Endometrial microvascular endothelial cells (primary cell): ENCODE measurements around the gene ACP6. TPM values are rescaled to one million over a fixed set of nuclear protein-coding genes. Genes with fewer than 3 reads are reported as not detected.
"Not testable (repeated sequence)": the region's sequence is repeated elsewhere in the genome, so short reads cannot be mapped to it uniquely, and the experiment has no call there.

ENCODE experiments used
- in situ Hi-C: cut with HindIII; loops from 2 replicates; pipeline ENCODE4 v1.10.0; 2017; ENCODE audit warnings: low sequenced_read_pairs, low pct_unique_long_range_greater_than_20kb; ENCODE audit errors: inconsistent ontology term
- total RNA-seq: library from RNA; depleted of rRNA; stranded (reverse); fragments of >200 nt; gene quantifications from one replicate; pipeline ENCODE4 v1.2.3, GENCODE V29; 2015; ENCODE audit errors: inconsistent ontology term

ACP6 gene
- total RNA-seq: 7.2 TPM

DNA sequence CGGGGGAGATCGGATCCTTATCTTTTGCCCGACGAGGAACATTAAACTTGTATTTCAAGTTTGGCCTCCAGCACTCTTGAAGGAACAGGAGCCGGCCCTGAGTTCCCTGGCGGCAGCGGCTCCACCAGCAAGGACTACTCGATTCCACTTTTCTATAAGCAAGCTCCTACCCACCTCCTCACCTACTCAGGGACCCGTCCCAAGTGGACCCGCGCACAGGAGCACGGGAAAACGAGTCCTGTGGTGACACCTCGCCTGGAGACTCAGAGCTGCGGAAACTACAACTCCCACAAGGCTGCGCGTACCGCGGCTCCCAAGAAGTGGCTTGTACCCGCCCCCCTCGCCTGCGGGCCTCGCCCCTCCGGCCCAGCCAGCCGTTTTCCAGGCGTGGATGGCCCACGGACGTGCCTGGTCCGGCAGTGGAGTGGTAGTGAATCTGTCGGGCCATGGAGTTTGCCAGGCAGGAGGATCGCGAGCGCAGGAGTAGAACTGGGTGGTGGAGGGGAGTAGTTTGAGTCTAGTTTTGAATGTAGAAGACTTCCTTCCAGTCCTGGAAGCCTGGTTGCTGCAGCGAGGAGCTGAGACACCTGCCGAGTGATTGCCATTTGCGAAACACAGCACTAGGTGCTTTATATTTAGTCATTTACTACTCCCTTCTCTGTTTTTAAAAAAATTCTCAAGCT lies at the start of gene ACP6:
Gene ACP6, minus strand, starts transcription at position 206 of the 683 bp plus-strand sequence. CDS start 476 bp downstream, outside the sequence.
- in situ Hi-C loops: no loop called here

DNA sequence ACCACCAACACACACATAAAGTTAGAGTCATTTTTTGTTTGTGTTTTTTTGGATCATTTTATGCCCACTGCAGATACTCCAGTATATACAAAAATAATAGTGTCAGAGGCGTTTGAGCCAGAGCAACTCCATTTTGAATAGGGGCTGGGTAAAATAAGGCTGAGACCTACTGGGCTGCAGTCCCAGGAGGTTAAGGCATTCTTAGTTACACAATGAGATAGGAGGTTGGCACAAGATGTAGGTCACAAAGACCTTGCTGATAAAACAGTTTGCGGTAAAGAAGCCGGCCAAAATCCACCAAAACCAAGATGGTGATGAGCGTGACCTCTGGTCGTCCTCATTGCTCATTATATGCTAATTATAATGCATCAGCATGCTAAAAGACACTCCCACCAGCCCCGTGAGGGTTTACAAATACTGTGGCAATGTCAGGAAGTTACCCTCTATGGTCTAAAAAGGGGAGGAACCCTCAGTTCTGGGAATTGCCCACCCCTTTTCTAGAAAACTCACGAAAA lies 49.4 kb upstream of the ACP6 start:
- in situ Hi-C loops: no loop called here

DNA sequence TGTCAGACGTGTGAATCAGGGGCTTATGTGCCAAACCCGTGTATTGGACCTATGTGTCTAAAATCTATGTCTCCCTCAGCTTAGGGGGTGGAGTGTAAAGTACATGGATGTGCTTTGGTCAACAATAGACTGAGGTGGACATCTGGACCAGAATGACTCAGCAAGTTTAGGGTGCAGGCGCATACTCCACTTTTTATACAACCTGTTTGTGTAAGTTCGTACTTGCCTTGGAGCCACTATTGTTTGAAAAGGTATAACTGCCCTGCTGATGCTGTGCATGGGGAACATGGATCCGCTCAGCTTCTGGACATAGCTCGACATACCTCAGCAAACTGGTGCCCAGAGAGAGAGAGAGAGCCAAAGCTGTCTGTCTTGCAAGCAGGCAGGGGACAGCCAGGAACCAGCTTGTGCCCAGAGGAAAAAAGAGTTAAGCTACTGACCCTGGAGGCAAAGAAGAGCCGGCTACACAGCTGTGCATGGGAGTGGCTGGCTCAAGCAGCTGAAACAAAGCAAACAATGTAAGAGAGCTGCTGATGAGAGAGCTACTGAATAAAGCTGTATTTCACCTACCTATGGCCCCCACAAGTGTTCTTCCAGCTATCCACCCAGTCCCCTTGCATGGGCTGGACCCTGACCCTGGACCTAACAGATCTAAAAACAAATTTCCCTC lies 48.8 kb upstream of the ACP6 start:
- in situ Hi-C loops: no loop called here

DNA sequence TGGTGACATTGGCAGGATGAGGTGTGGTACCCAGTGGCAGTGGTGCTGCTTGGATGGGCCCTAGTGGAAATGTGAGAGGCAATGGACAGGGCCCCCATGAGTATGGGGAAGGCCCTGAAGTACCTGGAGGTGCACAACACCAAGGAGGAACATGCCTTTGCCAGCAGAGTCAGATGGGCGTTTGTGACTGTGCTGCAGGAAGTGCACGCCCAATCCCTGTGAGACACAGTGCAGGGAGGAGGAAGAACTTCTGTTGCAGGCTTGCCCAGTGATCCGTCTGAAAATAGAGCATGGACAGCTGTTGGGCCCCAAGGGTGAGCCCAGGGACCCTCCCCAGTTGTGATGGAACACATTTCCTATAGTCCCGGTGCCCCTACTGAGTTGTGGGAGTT lies 47.4 kb upstream of the ACP6 start:
- in situ Hi-C loops: no loop called here

DNA sequence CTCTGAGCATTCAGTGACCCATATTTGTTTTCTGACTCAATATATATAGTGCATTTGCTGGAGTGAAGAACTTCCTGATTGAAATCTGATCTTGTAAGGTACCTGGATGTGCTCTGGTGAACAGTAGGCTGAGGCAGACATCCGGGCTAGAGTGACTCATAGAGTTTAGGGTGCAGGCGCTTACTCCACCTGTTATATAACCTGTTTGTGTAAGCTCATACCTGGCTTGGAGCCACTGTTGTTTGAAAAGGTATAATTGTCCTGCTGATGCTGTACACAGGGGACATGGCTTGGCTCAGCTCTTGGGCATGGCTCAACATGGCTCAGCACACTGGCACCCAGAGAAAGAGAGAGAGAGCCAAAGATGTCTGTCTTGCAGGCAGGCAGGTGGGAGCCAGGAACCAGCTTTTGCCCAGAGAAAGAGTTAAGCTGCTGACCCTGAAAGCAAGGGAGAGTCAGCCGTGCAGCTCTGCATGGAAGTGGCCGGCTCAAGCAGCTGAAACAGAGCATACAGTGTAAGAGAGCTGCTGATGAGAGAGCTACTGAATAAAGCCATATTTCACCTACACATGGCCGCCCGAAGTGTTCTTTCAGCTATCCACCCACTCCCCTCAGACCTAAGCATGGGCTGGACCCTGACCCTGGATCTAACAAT lies 46.9 kb upstream of the ACP6 start:
- in situ Hi-C loops: no loop called here

DNA sequence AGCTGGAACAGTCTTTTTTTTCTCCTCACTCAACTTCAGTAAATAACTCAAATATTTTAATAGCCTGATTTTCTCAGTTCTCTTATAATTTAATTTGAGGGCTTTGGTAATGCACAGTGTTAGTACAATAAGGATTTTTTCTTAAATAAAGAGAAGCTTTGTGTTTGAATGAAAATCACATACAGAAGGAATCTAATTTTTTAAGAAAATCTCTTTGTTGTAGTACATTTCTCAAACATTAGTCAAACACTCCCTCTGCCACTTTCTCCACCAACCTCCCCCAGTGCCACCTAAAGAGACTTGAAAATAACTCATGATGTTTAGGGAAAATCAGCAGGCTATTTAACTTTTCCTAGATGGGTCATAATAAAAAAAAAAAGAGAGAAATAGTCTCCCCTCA lies 42.3 kb upstream of the ACP6 start:
- in situ Hi-C loops: no loop called here

DNA sequence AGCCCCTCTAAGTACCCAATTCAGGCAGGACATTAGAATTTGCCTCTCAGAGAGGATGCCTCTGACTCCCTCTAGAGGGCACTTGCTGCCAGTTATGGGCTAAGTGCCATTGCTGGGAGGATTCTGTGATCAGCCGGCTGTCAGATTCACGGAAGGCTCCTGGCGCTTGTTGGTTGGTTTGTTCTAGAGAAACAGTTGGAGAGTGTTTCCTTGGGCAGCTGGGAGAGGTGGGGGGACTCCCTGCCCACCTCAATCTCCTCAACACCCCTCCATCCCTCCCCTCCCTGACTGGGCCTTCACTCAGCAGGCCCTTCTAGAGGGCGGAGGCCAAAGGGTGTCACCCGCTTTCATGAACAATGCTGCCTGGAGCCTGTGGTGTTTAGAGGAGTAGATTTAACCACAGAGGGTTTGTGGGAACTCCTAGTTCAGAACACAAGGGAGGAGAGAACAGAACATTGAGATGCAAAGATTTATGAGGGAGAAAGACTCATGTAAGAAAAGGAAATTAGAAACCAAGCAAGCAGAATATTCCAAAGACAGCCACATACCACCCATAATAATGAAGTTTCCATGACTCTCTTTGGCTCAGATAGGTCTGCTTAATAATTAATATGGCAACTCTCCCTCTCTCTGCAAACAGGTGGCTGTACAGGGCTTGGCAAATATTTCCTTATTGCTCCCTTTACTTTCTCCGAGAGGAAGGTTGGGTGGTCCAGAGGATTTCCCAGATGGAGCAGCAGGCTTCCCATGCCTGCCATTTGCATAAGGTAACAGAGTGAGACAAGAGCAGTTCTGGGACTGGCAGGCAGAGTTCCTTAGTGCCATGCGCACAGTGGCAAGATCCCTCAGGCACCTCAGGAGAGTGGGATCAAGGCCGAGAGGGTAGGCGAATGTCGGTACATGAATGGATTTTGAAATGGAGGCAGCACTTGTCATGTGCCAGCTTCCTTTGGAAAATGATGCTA lies 30.0 kb upstream of the ACP6 start:
- in situ Hi-C loops: no loop called here

DNA sequence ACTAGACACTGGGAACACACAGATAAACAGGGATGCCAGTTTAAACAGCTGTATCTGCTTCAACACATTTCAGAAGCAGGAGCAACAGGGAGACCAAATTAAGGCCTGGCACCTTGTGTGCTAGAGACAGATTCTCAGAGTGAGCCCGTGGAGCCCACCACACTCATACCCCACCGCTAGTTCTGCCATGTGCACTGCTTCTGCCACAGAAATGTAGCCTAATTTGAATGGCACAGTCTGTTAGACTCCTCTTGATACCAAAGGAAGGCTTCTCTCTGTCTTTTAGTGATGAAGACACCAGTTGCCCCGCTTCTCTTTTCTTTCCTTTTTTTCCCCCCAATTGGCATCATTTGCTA lies 29.3 kb upstream of the ACP6 start:
- in situ Hi-C loops: no loop called here

DNA sequence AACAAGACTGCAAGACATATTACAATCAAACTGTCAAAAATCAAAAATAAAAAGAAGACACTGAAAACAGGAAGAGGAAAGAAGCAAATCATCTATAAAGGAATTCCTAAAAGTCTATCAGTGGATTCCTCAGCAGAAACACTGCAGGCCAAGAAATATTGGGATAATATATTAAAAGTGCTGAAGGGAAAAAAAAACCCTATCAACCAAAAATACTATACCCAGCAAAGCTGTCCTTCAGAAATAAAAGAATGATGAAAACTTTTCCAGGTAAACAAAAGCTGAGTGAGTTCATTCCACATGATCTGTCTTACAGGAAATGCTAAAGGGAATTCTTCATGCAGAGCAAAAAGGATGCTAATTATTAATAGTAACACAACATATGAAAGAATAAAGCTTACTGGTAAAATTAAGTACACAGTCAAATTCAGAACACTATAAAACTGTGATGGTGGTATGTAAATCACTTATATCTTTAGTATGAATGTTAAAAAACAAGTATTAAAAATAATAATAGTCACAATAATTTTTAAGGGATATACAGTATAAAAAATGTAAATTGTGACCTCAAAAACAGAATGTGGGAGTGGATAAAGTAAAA lies 12.9 kb upstream of the ACP6 start:
- in situ Hi-C loops: no loop called here

DNA sequence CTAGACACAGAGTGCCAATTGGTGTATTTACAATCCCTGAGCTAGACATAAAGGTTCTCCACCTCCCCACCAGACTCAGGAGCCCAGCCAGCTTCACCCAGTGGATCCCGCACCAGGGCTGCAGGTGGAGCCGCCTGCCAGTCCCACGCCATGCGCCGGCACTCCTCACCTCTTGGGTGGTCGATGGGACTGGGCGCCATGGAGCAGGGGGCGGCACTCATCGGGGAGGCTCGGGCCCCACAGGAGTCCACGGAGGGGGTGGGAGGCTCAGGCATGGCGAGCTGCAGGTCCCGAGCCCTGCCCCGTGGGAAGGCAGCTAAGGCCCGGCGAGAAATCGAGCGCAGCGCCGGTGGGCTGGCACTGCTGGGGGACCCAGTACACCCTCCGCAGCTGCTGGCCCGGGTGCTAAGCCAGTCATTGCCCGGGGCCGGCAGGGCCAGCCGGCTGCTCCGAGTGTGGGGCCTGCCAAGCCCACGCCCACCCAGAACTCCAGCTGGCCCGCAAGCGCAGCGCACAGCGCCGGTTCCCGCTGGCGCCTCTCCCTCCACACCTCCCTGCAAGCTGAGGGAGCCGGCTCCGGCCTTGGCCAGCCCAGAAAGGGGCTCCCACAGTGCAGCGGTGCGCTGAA lies 10.4 kb upstream of the ACP6 start:
- in situ Hi-C loops: not testable (repeated sequence)

DNA sequence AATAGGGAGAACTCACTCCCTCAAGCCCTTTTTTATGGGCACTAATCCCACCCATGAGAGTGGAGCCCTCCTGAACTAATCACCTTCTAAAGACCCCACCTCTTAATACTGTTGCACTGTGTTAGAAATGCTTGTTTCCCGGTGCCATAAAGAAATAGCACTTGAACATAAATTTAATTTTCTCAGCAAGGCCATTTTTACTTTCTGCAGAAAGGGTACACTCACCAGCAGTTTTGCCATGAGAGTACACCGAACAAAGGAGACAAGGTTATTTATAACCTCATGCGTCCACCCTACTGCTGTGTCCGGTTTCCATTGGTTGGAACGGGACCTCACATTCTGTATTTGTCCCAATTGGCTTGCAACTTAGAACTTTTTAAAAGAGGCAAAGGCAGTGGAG lies 7.4 kb upstream of the ACP6 start:
- in situ Hi-C loops: not testable (repeated sequence)

DNA sequence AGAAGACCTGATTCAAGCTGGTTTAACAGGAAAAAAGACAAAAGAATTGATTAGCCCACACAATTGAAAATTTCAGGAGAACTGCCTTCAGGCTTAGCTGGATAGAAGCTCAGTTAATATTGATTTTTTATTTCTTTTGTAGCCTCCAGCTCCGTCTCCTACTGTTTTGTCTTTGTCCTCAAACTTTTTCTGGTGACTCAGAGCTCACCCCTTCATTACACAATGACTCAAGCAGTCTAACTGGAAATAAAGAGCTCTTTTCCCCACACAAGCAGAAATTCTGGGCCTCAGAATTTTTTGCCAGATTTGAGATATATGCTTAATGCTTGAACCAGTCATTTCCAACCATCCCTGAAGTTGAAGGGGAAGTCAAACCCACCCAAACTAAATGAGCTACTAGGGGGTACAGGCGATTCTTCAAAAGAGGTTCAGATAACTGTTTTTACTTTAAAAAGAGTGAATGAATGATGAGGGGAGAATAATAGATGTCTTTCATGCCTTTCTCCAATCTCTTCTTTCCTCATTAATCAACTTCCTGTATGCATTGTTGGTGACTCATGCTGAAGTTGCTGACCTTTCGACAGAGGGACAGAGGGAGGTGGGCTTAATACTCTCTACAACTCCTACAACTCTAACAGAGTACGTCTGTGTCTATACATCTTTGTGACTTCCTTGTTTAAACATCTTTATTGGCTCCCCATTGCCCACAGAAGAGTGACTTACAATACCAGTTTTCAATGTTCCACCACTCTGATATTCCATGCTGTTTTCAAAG lies 6.2 kb upstream of the ACP6 start:
- in situ Hi-C loops: no loop called here

DNA sequence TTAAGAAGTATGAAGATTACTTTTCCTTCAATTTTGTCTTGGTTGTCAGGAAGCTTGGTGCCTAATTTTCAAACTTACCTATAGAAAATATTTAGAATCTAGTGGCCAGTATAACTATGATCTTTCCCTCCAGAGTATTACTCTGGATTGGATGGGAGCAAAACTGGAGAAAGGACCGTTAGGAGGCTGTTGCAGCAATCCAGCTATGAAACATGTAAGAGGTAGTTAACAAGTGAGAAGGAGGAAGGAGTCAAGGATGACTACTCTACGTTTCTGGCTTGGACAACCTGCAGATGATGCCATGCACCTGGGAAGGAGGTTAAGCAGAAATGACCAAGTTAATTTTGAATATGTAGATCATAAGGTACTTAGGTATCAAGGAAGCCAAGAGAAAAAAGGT lies 3.5 kb upstream of the ACP6 start:
- in situ Hi-C loops: no loop called here

DNA sequence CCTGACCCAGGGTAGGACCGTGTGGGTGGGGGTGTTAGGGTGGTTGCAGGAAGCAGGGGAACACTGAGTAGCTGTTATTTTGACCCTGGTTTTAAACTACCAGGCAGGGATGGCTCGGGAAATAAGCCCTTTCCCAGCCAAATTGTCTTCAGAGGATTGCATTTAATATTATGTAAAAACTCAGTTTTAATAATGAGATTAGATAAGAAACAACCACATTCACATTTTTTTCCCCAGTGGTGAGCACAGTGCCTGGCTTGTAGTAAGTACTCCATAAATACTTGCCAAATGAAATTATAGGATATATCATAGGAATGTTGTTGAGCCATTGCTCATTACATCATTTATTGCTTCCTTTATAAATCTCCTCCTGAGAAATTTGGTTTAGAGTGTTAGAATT lies 3.1 kb upstream of the ACP6 start:
- in situ Hi-C loops: no loop called here

DNA sequence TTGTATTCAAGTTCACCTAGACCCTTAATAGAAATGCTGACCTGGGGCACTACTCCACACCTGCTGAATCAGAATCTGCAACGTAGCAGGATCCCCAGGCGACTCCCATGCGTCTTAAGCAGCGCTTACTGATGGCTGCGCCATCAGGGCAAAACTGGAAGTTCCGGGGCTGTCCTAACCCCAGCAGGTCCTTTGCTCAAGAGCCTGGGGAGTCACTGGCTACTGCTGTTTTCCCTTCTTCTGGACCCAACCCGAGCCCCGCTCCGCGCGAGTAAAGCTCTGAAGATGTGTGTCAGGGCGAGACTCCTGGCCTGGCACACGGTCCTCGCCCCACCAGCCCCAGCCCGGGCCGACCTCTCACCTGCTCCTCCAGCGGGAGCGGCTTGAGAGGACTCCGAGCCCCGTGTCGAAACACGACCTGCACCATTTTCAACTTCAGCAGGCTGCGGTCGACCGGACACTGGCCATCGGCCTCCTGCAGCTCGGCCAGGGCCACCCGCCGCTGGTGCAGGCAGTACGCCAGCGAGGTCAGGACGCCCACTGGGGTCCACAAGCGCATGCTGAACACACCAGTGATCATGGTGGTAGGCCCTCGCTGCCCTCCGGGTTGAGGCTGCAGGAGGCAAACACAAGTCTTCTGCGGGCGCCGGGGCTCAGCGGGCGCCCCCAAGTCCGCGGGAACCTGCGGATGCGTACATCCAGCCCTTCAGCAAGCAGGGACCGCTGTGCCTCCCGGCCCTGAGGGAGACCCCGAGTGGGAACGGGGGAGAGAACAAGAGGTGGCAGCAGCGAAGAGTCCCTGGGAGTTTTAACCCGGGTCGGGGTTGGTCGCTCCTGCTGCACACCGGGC lies 630 bp downstream of the ACP6 start:
- in situ Hi-C loops: no loop called here

DNA sequence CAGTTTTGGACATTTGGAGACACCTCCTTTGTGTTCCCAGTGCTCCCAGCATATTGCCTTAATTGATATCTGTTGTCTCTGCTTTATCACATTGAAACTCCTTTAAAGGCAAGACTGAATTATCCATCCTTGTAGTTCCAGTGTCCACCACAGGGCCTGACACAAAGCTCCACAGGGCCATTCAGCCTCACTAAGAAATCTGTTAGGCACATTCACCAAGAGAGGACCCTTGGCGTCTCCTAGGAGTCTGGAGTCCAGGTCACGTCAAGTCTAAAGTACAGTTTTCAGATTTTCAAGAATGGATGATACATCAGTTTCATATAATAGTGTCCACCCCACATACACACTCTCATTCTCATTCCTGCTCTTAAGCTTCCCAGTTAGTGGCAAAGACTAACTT lies 4.8 kb downstream of the ACP6 start:
- in situ Hi-C loops: no loop called here

DNA sequence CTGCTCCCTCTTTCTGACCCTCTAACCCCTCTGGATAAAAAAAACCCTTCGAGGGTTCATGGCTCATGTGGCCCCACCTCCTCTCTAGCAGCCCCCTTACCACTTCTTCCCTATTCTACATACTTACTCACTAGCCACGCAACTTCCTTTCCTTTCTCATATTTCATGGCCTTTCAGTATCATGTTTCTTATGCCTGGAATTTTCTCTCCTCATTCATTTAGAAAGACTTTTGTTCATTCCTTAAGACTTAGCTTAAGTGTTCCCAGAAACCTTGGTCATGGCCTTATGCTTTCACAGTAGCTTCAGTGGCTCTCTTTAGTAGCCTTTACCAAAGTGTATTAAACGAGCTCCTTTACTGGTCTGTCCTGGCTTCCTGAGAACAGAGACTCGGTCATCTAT lies 6.1 kb downstream of the ACP6 start:
- in situ Hi-C loops: no loop called here
